SW480 (cell line): ENCODE measurements around the gene SOX8.

Experiments
- DNase-seq: peaks from one replicate; pipeline ENCODE4 v3.0.0-alpha.2; 2016; ENCODE audit warnings: low spot score

SOX8 gene

GRCh38 chr16:1026784-1027500 is 45.4 kb downstream of the SOX8 start:
- peak; percentile 86 for DNase-seq

GRCh38 chr16:1027501-1027815 is 45.9 kb downstream of the SOX8 start:
- no peak for DNase-seq

GRCh38 chr16:1028056-1028455 is 46.5 kb downstream of the SOX8 start:
- DNase-seq: peak; percentile 43

GRCh38 chr16:1028524-1029258 is 47.1 kb downstream of the SOX8 start:
- DNase-seq: peak; percentile 54

- no peak for DNase-seq
These were observed 47.6 kb downstream of the SOX8 start for GRCh38 chr16:1029259-1029545.

GRCh38 chr16:1030473-1030901 is 48.9 kb downstream of the SOX8 start:
- DNase-seq: no peak

- DNase-seq: no peak
These were observed 50.1 kb downstream of the SOX8 start for GRCh38 chr16:1031666-1032065.

- no peak for DNase-seq
These were observed 51.0 kb downstream of the SOX8 start for GRCh38 chr16:1032607-1033006.

GRCh38 chr16:1033128-1033679 is 51.6 kb downstream of the SOX8 start:
- no peak for DNase-seq

- DNase-seq: no peak
These were observed 52.9 kb downstream of the SOX8 start for GRCh38 chr16:1034230-1035065.

GRCh38 chr16:1035066-1035415 is 53.5 kb downstream of the SOX8 start:
- no peak for DNase-seq

GRCh38 chr16:1036166-1036565 is 54.6 kb downstream of the SOX8 start:
- DNase-seq: no peak
